OCI-LY3 (cell line): Measurements from ENCODE around the gene RAP1GAP.

Experiments
- EZH2phosphoT487 ChIP-seq: fragments of 200-600 bp; shearing (Covaris generic); IDR thresholded peaks from 2 replicates; pipeline ENCODE4 v1.6.1; 2018; ENCODE audit warnings: antibody characterized with exemption, mixed run types, low read depth
- TF ChIP-seq, protein P1 (sequence below): fragments of 200-600, 300-600 bp; sonication (generic); IDR thresholded peaks from 2 replicates; pipeline ENCODE4 v1.5.1; 2014; ENCODE audit warnings: antibody characterized with exemption, low read length, low read depth

GRCh38 chr1:21680381-21680780, 11.2 kb upstream of the RAP1GAP start:
- TF ChIP-seq, protein P1, sequence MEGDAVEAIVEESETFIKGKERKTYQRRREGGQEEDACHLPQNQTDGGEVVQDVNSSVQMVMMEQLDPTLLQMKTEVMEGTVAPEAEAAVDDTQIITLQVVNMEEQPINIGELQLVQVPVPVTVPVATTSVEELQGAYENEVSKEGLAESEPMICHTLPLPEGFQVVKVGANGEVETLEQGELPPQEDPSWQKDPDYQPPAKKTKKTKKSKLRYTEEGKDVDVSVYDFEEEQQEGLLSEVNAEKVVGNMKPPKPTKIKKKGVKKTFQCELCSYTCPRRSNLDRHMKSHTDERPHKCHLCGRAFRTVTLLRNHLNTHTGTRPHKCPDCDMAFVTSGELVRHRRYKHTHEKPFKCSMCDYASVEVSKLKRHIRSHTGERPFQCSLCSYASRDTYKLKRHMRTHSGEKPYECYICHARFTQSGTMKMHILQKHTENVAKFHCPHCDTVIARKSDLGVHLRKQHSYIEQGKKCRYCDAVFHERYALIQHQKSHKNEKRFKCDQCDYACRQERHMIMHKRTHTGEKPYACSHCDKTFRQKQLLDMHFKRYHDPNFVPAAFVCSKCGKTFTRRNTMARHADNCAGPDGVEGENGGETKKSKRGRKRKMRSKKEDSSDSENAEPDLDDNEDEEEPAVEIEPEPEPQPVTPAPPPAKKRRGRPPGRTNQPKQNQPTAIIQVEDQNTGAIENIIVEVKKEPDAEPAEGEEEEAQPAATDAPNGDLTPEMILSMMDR = no peak
- no peak for TF ChIP-seq EZH2phosphoT487
